SK-N-DZ (cell line): ENCODE measurements around the gene CADM2.

Experiments
- DNase-seq: peaks from one replicate; pipeline ENCODE4 v3.0.0-alpha.2; 2015; ENCODE audit warnings: low spot score

CADM2 gene

GRCh38 chr3:85185495-85185894, 226.7 kb downstream of the CADM2 start:
- DNase-seq = no peak

GRCh38 chr3:85189731-85190130, 230.9 kb downstream of the CADM2 start:
- peak; percentile 90 for DNase-seq

GRCh38 chr3:85193565-85193964, 234.8 kb downstream of the CADM2 start:
- no peak for DNase-seq

GRCh38 chr3:85208650-85209049, 249.9 kb downstream of the CADM2 start:
- DNase-seq = no peak

GRCh38 chr3:85210540-85210939, 251.8 kb downstream of the CADM2 start:
- no peak for DNase-seq

- no peak for DNase-seq
Observed at GRCh38 chr3:85228966-85229365, 270.2 kb downstream of the CADM2 start.

GRCh38 chr3:85244091-85244490, 285.3 kb downstream of the CADM2 start:
- no peak for DNase-seq

- no peak for DNase-seq
Observed at GRCh38 chr3:85244519-85244918, 285.7 kb downstream of the CADM2 start.

GRCh38 chr3:85251766-85252165, 293.0 kb downstream of the CADM2 start:
- DNase-seq = no peak

- no peak for DNase-seq
Observed at GRCh38 chr3:85252686-85253085, 293.9 kb downstream of the CADM2 start.

GRCh38 chr3:85254738-85255137, 295.9 kb downstream of the CADM2 start:
- DNase-seq = no peak

GRCh38 chr3:85255949-85256348, 297.2 kb downstream of the CADM2 start:
- no peak for DNase-seq

- DNase-seq = no peak
Observed at GRCh38 chr3:85258326-85258725, 299.5 kb downstream of the CADM2 start.

- DNase-seq = no peak
Observed at GRCh38 chr3:85258819-85259218, 300.0 kb downstream of the CADM2 start.

- DNase-seq = no peak
Observed at GRCh38 chr3:85259748-85260147, 301.0 kb downstream of the CADM2 start.

GRCh38 chr3:85264381-85264780, 305.6 kb downstream of the CADM2 start:
- no peak for DNase-seq

GRCh38 chr3:85270488-85270887, 311.7 kb downstream of the CADM2 start:
- no peak for DNase-seq

- no peak for DNase-seq
Observed at GRCh38 chr3:85271911-85272310, 313.1 kb downstream of the CADM2 start.

GRCh38 chr3:85288257-85288656, 329.5 kb downstream of the CADM2 start:
- no peak for DNase-seq

- no peak for DNase-seq
Observed at GRCh38 chr3:85297291-85297690, 338.5 kb downstream of the CADM2 start.

- no peak for DNase-seq
Observed at GRCh38 chr3:85298032-85298431, 339.2 kb downstream of the CADM2 start.

- DNase-seq = no peak
Observed at GRCh38 chr3:85303156-85303555, 344.4 kb downstream of the CADM2 start.

- DNase-seq = no peak
Observed at GRCh38 chr3:85304360-85304964, 345.7 kb downstream of the CADM2 start.

- no peak for DNase-seq
Observed at GRCh38 chr3:85312331-85312730, 353.5 kb downstream of the CADM2 start.
